GM21786 (cell line): ENCODE results near the gene TMEM109.

Source experiments
- ATAC-seq: cut with Tn5 transposase; IDR thresholded peaks from one replicate; pipeline ENCODE4 v1.9.1; 2021; ENCODE audit not compliant: unreplicated experiment

Gene TMEM109

DNA sequence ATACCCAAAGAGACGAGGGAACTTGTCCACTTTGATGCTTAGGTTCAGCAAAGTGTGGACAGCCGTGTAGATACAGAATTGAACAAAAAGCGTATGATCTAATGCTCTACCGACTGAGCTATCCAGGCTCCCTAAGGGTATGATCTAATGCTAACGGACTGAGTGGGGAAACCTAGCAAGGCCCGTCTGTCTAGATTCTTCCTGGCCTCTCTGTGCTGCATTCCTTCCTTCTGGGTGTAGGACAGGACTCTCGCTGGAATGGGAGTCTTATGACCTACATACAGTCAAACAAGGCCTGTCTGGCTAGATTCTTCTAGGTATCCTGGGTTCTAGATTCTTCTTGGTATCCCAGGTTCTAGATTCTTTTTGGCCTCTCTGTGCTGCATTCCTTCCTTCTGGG is 46.4 kb downstream of the TMEM109 start:
- ATAC-seq: no peak

DNA sequence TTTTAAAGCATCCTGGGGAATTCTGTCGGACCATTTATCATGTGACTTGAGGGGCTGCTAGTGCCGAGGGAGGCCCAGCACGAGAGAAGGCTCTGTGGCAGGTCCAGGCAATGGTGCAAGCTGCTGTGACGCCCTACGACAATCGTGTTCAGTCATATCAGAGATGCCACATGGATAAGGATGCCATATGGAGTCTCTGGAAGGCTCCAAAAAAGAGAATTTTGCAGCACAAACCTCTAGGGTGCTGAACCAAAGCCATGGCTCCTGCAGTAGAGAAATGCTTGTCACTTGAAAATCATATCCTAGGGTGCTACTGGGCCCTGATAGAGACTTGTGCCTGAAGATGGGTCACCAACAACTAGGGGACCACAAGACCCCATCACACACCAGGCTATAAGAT is 50.8 kb downstream of the TMEM109 start:
- no peak for ATAC-seq

DNA sequence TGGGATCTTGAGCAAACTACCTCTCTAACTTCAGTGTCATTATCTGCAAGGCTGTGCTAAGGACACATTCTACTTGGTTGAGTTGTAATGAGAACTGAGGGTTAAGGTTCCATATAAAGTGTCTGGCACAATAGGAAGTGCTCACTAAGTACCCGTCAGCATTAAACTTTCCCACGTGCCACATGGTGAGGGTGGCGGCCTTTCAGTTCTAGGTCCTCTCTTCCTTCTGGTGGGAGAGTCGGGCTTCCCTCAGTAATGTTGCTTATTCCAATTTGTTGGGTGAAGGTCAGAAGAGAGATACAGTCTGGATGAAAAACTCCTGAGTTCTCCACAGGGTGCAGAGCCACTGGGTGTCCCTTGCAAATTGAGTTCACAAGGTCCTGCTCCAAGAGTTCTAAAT is 52.9 kb downstream of the TMEM109 start:
- ATAC-seq: no peak

DNA sequence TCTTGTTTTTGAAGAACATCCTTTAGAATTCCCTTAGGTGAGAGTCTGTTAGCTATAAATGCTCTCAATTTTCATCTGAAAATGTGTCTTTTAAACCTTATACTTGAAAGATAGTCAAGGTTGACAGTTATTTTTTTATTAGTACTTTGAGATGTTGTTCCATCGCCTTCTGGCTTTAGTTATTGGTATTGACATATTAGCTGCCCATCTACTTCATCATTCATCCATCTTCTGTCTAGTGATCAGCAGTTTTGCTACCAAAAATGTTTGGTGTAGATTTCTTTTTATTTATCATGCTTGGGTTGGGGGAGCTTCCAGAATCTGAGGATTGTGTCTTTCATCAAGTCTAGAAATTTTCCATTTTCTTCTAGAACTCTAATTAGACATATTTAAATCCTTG is 54.3 kb downstream of the TMEM109 start:
- ATAC-seq: no peak

DNA sequence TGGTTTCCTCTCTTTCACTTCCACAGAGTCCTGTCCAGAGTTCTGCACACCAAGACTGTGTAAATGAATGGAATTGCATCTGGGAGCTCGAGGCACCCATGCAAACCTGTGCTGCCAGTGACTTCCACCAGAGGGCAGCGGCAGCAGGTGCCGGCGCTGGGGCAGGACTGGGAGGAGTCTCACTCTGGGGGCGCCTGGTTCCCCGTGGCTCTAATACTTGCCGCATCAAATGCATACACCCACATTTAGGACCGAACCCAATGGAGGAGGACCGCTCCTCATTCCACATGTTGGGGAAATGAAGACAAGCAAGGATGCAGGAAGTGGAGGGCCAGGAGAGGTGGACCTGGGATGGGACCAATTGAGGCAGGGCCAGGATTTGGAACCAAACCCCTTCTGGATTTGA is 56.4 kb downstream of the TMEM109 start:
- ATAC-seq: no peak

DNA sequence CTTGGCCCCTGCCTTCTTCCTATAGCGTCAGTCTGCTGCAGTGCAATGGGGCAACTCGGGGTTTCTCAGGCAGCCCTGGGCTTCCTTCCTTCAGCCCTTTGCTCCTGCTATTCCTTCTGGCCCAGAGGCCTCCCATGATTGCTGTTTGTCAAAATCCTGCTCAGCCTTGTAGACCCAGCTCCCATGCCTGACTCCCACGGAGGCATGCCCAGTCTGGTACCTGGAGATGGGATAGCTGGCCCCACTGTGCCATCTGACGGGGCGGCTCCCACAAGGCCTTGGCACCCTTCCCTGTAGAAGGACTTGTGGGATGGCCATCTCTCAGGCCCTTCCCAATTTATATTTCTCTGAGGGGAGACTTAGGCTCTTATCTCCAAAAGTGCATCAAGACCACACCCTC is 56.9 kb downstream of the TMEM109 start:
- no peak for ATAC-seq

DNA sequence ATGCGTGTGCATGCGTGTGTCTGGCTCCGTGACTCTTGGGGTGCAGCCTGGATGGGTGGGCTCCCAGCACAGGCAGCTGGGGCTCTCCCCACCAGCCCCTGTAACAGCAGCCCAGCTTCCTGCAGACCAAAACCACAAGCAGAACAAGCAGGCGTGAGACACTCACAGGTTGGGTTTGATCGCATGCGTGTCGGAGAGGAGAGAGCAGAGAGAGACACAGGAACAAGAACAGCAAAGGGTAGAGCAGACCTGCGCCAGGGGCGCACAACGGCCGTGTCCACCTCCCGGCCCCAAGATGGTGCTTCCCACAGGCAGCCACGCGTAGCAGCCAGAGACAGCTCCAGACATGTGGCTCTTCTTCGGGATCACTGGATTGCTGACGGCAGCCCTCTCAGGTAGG is 57.6 kb downstream of the TMEM109 start, which contains the start of gene CD6:
Gene CD6 (plus strand): TSS at position 161 of the 400 bp plus-strand sequence. CDS start 186 bp downstream, at position 347.
- ATAC-seq: no peak

DNA sequence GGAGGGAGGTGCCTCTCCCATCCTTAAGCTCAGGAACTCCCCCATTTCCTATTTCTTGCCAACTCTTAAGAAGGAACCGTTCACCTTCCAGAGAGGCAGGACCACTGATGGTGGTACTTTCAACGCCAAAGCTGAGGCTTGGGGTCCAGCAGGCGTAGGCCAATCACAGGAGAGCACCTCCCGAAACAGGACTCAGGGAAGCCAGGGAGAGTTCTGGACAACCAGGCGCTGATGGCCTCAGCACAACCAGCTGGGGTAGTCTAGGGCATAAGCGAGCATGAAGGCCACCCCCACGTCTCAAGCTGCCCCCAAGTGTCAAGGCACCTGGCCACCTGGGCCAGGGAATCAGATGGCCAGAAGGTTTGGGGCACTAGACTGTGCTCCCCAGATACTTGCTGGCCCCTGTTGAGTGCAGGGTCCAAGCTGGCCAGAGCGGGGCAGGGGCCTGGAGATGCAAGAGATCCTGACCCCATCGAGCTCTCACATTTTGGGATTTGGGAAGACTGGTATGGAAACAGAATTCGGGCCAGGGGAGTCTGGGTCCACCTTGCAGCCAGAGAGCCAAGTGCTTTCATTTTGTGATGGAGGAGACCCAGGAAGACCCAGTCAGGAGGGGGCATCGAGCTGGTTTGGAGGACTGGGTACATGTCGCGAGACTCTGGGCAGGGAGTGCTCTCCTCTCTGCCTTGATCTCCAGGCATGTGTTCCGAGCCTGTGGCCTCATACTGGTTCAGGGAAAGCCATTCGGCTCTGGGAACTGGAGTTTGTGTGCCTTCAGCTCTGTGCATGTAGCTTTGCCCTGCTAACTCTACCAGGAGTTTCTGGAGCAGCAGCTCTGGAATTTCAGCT is 58.4 kb downstream of the TMEM109 start:
- ATAC-seq: no peak
